Measurements from ENCODE around the gene HDHD3.

GRCh38 chr9:113390192-113390960 is 13.6 kb upstream of the HDHD3 start:
- no peak for TF ChIP-seq CTCF (IDR thresholded peaks at IDR 0.05; ENCODE audit: low read depth, low read length, poor library complexity, severe bottlenecking)
- no peak for TF ChIP-seq EZH2phosphoT487 (IDR thresholded peaks at IDR 0.05; ENCODE audit: borderline replicate concordance, low read length)

Measured in DOHH2 (cell line).